ENCODE data around the gene CRPPA.
"Not testable (repeated sequence)": the region's sequence is repeated elsewhere in the genome, so short reads cannot be mapped to it uniquely, and the experiment has no call there.

Gene CRPPA

GRCh38 chr7:16398146-16399017 lies 23.0 kb downstream of the CRPPA start:
- in situ Hi-C loops (cut with HindIII; ENCODE audit: low sequenced_read_pairs) = no loop called here

- in situ Hi-C loops (cut with HindIII; ENCODE audit: low sequenced_read_pairs) = no loop called here
Measured at GRCh38 chr7:16397501-16398145, 23.7 kb downstream of the CRPPA start.

- in situ Hi-C loops (cut with HindIII; ENCODE audit: low sequenced_read_pairs) = no loop called here
Measured at GRCh38 chr7:16396766-16397500, 24.4 kb downstream of the CRPPA start.

GRCh38 chr7:16395121-16395520 lies 26.2 kb downstream of the CRPPA start:
- in situ Hi-C loops (cut with HindIII; ENCODE audit: low sequenced_read_pairs) = no loop called here

- in situ Hi-C loops (cut with HindIII; ENCODE audit: low sequenced_read_pairs) = no loop called here
Measured at GRCh38 chr7:16393862-16394422, 27.4 kb downstream of the CRPPA start.

- in situ Hi-C loops (cut with HindIII; ENCODE audit: low sequenced_read_pairs) = no loop called here
Measured at GRCh38 chr7:16392990-16393523, 28.3 kb downstream of the CRPPA start.

- in situ Hi-C loops (cut with HindIII; ENCODE audit: low sequenced_read_pairs) = not testable (repeated sequence)
Measured at GRCh38 chr7:16383786-16384185, 37.6 kb downstream of the CRPPA start.

- in situ Hi-C loops (cut with HindIII; ENCODE audit: low sequenced_read_pairs) = not testable (repeated sequence)
Measured at GRCh38 chr7:16383103-16383502, 38.2 kb downstream of the CRPPA start.
